ENCODE data around the gene LCN9. TPM values are rescaled to one million over a fixed set of nuclear protein-coding genes. Genes with fewer than 3 reads are reported as not detected.

LCN9 gene
- total RNA-seq, 1 donor from 2014 or later, result 4.8 TPM

- no peak overlapping the region for H3K4me3 Mint-ChIP-seq (ENCODE audit: unreplicated experiment)
- H3K4me1 Mint-ChIP-seq (ENCODE audit: low read depth, unreplicated experiment), result peaks cover 9% of the 10 kb centered on the region
- Histone ChIP-seq H3K9me3 (ENCODE audit: insufficient read depth, low read depth, low read length) (no peaks in the 10 kb centered on the region), H3K79me2 (ENCODE audit: insufficient read depth, low read length) (no peaks in the 10 kb centered on the region), H3K4me1 (ENCODE audit: insufficient read depth, low read length) (no peaks in the 10 kb centered on the region), H3K27me3 (ENCODE audit: insufficient read depth, low read length) (no peaks in the 10 kb centered on the region), H3K9ac (ENCODE audit: low read length) (no peak overlapping the region), H4K20me1 (ENCODE audit: insufficient read depth, low read length) (no peaks in the 10 kb centered on the region), H3K36me3 (ENCODE audit: insufficient read depth, low read length) (no peaks in the 10 kb centered on the region), H3K4me3 (ENCODE audit: insufficient read depth, low read depth, low read length) (no peak overlapping the region), H3K4me2 (ENCODE audit: low read length) (no peak overlapping the region), H2AFZ (ENCODE audit: low read depth, low read length) (no peak overlapping the region), H3K27ac (ENCODE audit: low read depth, low read length) (no peak overlapping the region)
- H3K27ac Mint-ChIP-seq (ENCODE audit: unreplicated experiment), result no peak overlapping the region
- DNase-seq (ENCODE audit: low read depth) (no peak), FAIRE-seq (no peak)
- H3K27me3 Mint-ChIP-seq (ENCODE audit: low read depth, unreplicated experiment), result peaks cover 20% of the 10 kb centered on the region
- H3K9me3 Mint-ChIP-seq (ENCODE audit: unreplicated experiment), result no peaks in the 10 kb centered on the region
- TF ChIP-seq, protein P1, sequence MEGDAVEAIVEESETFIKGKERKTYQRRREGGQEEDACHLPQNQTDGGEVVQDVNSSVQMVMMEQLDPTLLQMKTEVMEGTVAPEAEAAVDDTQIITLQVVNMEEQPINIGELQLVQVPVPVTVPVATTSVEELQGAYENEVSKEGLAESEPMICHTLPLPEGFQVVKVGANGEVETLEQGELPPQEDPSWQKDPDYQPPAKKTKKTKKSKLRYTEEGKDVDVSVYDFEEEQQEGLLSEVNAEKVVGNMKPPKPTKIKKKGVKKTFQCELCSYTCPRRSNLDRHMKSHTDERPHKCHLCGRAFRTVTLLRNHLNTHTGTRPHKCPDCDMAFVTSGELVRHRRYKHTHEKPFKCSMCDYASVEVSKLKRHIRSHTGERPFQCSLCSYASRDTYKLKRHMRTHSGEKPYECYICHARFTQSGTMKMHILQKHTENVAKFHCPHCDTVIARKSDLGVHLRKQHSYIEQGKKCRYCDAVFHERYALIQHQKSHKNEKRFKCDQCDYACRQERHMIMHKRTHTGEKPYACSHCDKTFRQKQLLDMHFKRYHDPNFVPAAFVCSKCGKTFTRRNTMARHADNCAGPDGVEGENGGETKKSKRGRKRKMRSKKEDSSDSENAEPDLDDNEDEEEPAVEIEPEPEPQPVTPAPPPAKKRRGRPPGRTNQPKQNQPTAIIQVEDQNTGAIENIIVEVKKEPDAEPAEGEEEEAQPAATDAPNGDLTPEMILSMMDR (IDR thresholded peaks at IDR 0.05; ENCODE audit: insufficient read depth, low read depth, low read length), result no peak
- no peak for TF ChIP-seq EZH2 (IDR thresholded peaks at IDR 0.05; ENCODE audit: insufficient read depth, low read length)
- no peaks in the 10 kb centered on the region for H3K36me3 Mint-ChIP-seq (ENCODE audit: low read depth, unreplicated experiment)
These were observed 33.3 kb downstream of the LCN9 start for GRCh38 chr9:135696446-135696845.

DNA sequence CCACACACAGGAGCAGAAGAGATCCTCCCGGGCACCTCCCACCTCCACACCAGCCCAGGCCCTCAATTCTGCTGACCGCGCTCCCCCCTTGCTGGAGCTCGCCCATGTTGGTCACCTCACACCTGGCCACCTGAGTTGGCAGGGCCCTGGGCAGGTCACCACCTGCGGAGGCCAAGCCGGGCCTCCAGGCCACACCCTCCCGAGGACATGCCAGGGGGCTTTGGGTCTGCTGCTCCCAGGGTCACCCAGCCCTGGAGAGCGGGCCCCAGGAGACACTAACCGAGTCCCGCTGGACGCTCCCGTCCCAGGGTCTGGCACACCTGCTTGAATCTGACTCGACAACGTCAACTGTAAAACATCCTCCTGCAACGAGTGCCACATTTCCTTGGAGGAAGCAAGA, 34.1 kb downstream of the LCN9 start:
- Histone ChIP-seq H3K4me1 (ENCODE audit: insufficient read depth, low read length) (no peaks in the 10 kb centered on the region), H3K36me3 (ENCODE audit: insufficient read depth, low read length) (no peaks in the 10 kb centered on the region), H3K9me3 (ENCODE audit: insufficient read depth, low read depth, low read length) (no peaks in the 10 kb centered on the region), H3K4me3 (ENCODE audit: insufficient read depth, low read depth, low read length) (no peak overlapping the region), H3K27ac (ENCODE audit: low read depth, low read length) (no peak overlapping the region), H4K20me1 (ENCODE audit: insufficient read depth, low read length) (no peaks in the 10 kb centered on the region), H3K79me2 (ENCODE audit: insufficient read depth, low read length) (no peaks in the 10 kb centered on the region), H2AFZ (ENCODE audit: low read depth, low read length) (no peak overlapping the region), H3K9ac (ENCODE audit: low read length) (no peak overlapping the region), H3K4me2 (ENCODE audit: low read length) (no peak overlapping the region), H3K27me3 (ENCODE audit: insufficient read depth, low read length) (no peaks in the 10 kb centered on the region)
- Mint-ChIP-seq H3K4me1 (ENCODE audit: low read depth, unreplicated experiment) (peaks cover 4% of the 10 kb centered on the region), H3K36me3 (ENCODE audit: low read depth, unreplicated experiment) (no peaks in the 10 kb centered on the region), H3K4me3 (ENCODE audit: unreplicated experiment) (no peak overlapping the region), H3K27me3 (ENCODE audit: low read depth, unreplicated experiment) (peaks cover 20% of the 10 kb centered on the region), H3K27ac (ENCODE audit: unreplicated experiment) (no peak overlapping the region), H3K9me3 (ENCODE audit: unreplicated experiment) (no peaks in the 10 kb centered on the region)
- FAIRE-seq, result no peak
- TF ChIP-seq, protein P1 (IDR thresholded peaks at IDR 0.05; ENCODE audit: insufficient read depth, low read depth, low read length), result no peak
- TF ChIP-seq EZH2 (IDR thresholded peaks at IDR 0.05; ENCODE audit: insufficient read depth, low read length), result no peak
- no peak for DNase-seq (ENCODE audit: low read depth)

GRCh38 chr9:135698236-135698635, 35.1 kb downstream of the LCN9 start:
- TF ChIP-seq, protein P1 (IDR thresholded peaks at IDR 0.05; ENCODE audit: insufficient read depth, low read depth, low read length), result no peak
- no peak for TF ChIP-seq EZH2 (IDR thresholded peaks at IDR 0.05; ENCODE audit: insufficient read depth, low read length)
- H3K27ac Mint-ChIP-seq (ENCODE audit: unreplicated experiment), result no peak overlapping the region
- Histone ChIP-seq H3K4me2 (ENCODE audit: low read length) (no peak overlapping the region), H3K27me3 (ENCODE audit: insufficient read depth, low read length) (peaks cover 2% of the 10 kb centered on the region), H3K4me1 (ENCODE audit: insufficient read depth, low read length) (no peaks in the 10 kb centered on the region), H3K9me3 (ENCODE audit: insufficient read depth, low read depth, low read length) (no peaks in the 10 kb centered on the region), H3K79me2 (ENCODE audit: insufficient read depth, low read length) (no peaks in the 10 kb centered on the region), H2AFZ (ENCODE audit: low read depth, low read length) (no peak overlapping the region), H3K36me3 (ENCODE audit: insufficient read depth, low read length) (no peaks in the 10 kb centered on the region), H4K20me1 (ENCODE audit: insufficient read depth, low read length) (no peaks in the 10 kb centered on the region), H3K27ac (ENCODE audit: low read depth, low read length) (no peak overlapping the region), H3K9ac (ENCODE audit: low read length) (no peak overlapping the region), H3K4me3 (ENCODE audit: insufficient read depth, low read depth, low read length) (no peak overlapping the region)
- H3K27me3 Mint-ChIP-seq (ENCODE audit: low read depth, unreplicated experiment), result peaks cover 20% of the 10 kb centered on the region
- DNase-seq (ENCODE audit: low read depth) (no peak), FAIRE-seq (no peak)
- no peak overlapping the region for H3K4me3 Mint-ChIP-seq (ENCODE audit: unreplicated experiment)
- H3K4me1 Mint-ChIP-seq (ENCODE audit: low read depth, unreplicated experiment), result no peaks in the 10 kb centered on the region
- no peaks in the 10 kb centered on the region for H3K36me3 Mint-ChIP-seq (ENCODE audit: low read depth, unreplicated experiment)
- H3K9me3 Mint-ChIP-seq (ENCODE audit: unreplicated experiment), result no peaks in the 10 kb centered on the region
